ENCODE measurements around the gene RCAN1. TPM values are rescaled to one million over a fixed set of nuclear protein-coding genes. Genes with fewer than 3 reads are reported as not detected.
"Not testable (repeated sequence)": the region's sequence is repeated elsewhere in the genome, so short reads cannot be mapped to it uniquely, and the experiment has no call there.

RCAN1 gene
- total RNA-seq, 1 donor from 2014 or later, result 9.1 TPM

GRCh38 chr21:34567604-34568155 lies 47.2 kb downstream of the RCAN1 start:
- peaks cover 7% of the 10 kb centered on the region for H3K27me3 Mint-ChIP-seq (ENCODE audit: unreplicated experiment)
- TF ChIP-seq CTCF (IDR thresholded peaks at IDR 0.05; ENCODE audit: unreplicated experiment), result no peak
- no peaks in the 10 kb centered on the region for H3K36me3 Mint-ChIP-seq (ENCODE audit: low read depth, unreplicated experiment)
- no peaks in the 10 kb centered on the region for H3K9me3 Mint-ChIP-seq (ENCODE audit: unreplicated experiment)
- H3K4me1 Mint-ChIP-seq (ENCODE audit: unreplicated experiment), result peaks cover 8% of the 10 kb centered on the region
- no peak for DNase-seq (ENCODE audit: low spot score)
- no peak overlapping the region for H3K27ac Mint-ChIP-seq (ENCODE audit: unreplicated experiment)
- H3K4me3 Mint-ChIP-seq (ENCODE audit: unreplicated experiment), result no peak overlapping the region

- H3K9me3 Mint-ChIP-seq (ENCODE audit: unreplicated experiment), result no peaks in the 10 kb centered on the region
- no peak for TF ChIP-seq CTCF (IDR thresholded peaks at IDR 0.05; ENCODE audit: unreplicated experiment)
- H3K27me3 Mint-ChIP-seq (ENCODE audit: unreplicated experiment), result peaks cover 7% of the 10 kb centered on the region
- no peak overlapping the region for H3K4me3 Mint-ChIP-seq (ENCODE audit: unreplicated experiment)
- H3K4me1 Mint-ChIP-seq (ENCODE audit: unreplicated experiment), result peaks cover 8% of the 10 kb centered on the region
- no peak for DNase-seq (ENCODE audit: low spot score)
- H3K36me3 Mint-ChIP-seq (ENCODE audit: low read depth, unreplicated experiment), result no peaks in the 10 kb centered on the region
- H3K27ac Mint-ChIP-seq (ENCODE audit: unreplicated experiment), result no peak overlapping the region
Measured at GRCh38 chr21:34565238-34565637, 49.7 kb downstream of the RCAN1 start.

DNA sequence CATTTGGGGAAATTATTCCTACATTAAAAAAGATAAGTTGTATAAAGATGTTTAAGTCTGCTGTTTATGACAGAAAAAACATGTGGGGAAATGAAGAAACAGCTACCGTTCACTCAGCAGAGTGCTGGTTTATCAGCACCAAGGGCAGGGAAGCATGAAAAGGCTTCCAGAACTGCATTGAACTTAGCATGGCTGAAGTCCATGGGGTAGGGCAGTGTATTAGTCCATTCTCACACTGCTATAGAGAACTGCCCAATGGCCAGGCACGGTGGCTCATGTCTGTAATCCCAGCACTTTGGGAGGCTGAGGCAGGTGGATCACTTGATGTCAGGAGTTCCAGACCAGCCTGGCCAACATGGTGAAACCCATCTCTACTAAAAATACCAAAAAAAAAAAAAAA lies 51.5 kb downstream of the RCAN1 start:
- not testable (repeated sequence) for H3K36me3 Mint-ChIP-seq (ENCODE audit: low read depth, unreplicated experiment); H3K27ac Mint-ChIP-seq (ENCODE audit: unreplicated experiment); DNase-seq (ENCODE audit: low spot score); H3K9me3 Mint-ChIP-seq (ENCODE audit: unreplicated experiment); H3K4me3 Mint-ChIP-seq (ENCODE audit: unreplicated experiment); H3K4me1 Mint-ChIP-seq (ENCODE audit: unreplicated experiment); H3K27me3 Mint-ChIP-seq (ENCODE audit: unreplicated experiment)

GRCh38 chr21:34561806-34562205 lies 53.1 kb downstream of the RCAN1 start:
- Mint-ChIP-seq H3K4me3 (ENCODE audit: unreplicated experiment) (no peak overlapping the region), H3K27me3 (ENCODE audit: unreplicated experiment) (peaks cover 7% of the 10 kb centered on the region), H3K36me3 (ENCODE audit: low read depth, unreplicated experiment) (no peaks in the 10 kb centered on the region), H3K4me1 (ENCODE audit: unreplicated experiment) (peaks cover 6% of the 10 kb centered on the region), H3K9me3 (ENCODE audit: unreplicated experiment) (no peaks in the 10 kb centered on the region), H3K27ac (ENCODE audit: unreplicated experiment) (no peak overlapping the region)
- TF ChIP-seq CTCF (IDR thresholded peaks at IDR 0.05; ENCODE audit: unreplicated experiment), result no peak
- DNase-seq (ENCODE audit: low spot score), result no peak

DNA sequence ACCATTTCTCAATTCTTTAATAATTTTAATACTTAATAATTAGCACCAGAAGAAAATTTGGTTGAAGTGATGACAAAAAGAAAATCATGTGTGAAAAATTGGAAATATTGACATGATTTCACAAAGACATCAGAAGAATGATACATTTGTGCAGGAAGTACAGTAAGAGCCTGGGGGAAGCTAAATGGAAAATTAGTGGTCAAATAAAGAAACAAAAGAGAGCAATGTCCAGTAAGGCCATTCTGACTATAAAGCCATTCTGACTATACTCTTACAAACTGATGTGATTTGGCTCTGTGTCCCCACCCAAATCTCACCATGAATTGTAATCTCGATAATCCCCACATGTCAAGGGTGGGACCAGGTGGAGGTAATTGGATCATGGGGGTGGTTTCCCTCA lies 54.3 kb downstream of the RCAN1 start:
- H3K4me3 Mint-ChIP-seq (ENCODE audit: unreplicated experiment), result no peak overlapping the region
- no peak overlapping the region for H3K27ac Mint-ChIP-seq (ENCODE audit: unreplicated experiment)
- no peaks in the 10 kb centered on the region for H3K9me3 Mint-ChIP-seq (ENCODE audit: unreplicated experiment)
- H3K4me1 Mint-ChIP-seq (ENCODE audit: unreplicated experiment), result peaks cover 6% of the 10 kb centered on the region
- no peaks in the 10 kb centered on the region for H3K36me3 Mint-ChIP-seq (ENCODE audit: low read depth, unreplicated experiment)
- peaks cover 6% of the 10 kb centered on the region for H3K27me3 Mint-ChIP-seq (ENCODE audit: unreplicated experiment)
- DNase-seq (ENCODE audit: low spot score), result no peak
- TF ChIP-seq CTCF (IDR thresholded peaks at IDR 0.05; ENCODE audit: unreplicated experiment), result no peak
